SK-N-SH (cell line): ENCODE data around the gene N4BP3. TPM values are rescaled to one million over a fixed set of nuclear protein-coding genes. Genes with fewer than 3 reads are reported as not detected.

Experiments used
- CTCF ChIA-PET: fragments of 300-600, 350-600 bp; formaldehyde crosslinking; extraction: SDS; loops from one replicate; lab custom pipeline; 2021; lab: Yijun Ruan, JAX
- POLR2A ChIA-PET: fragments of 350-600 bp; sonication (Branson Sonifier 250); formaldehyde crosslinking; extraction: SDS; loops from one replicate; lab custom pipeline; 2020; ENCODE audit warnings: antibody characterized with exemption, inconsistent platforms; lab: Yijun Ruan, JAX
- DNase-seq: peaks from one replicate; pipeline ENCODE4 v3.0.0; 2012
- H2AFZ ChIP-seq: fragments of 200-600 bp; sonication (generic); 2 replicates; pipeline ENCODE4 v1.8.1; 2016; ENCODE audit warnings: antibody characterized with exemption, mild to moderate bottlenecking, low read depth
- H3F3A ChIP-seq: fragments of 200-600 bp; sonication (generic); replicated peaks from 2 replicates; pipeline ENCODE3; 2016; ENCODE audit warnings: antibody characterized with exemption, mild to moderate bottlenecking; ENCODE audit not compliant: insufficient read depth
- H3K27ac ChIP-seq, 2 experiments: fragments of 200-500 bp in 1 of 2; fragments of 200-600 bp in 1 of 2; sonication (Bioruptor generic) in 1 of 2; sonication (generic), shearing (Covaris generic) in 1 of 2; 2 replicates each; pipeline versions ENCODE4 v1.5.1 to v1.6.1; 2014 to 2016; ENCODE audit warnings: low read depth in 2 of 2, inconsistent platforms in 1 of 2, low read length in 1 of 2, mild to moderate bottlenecking in 1 of 2, mixed read lengths in 1 of 2
- H3K27me3 ChIP-seq: fragments of 200-600 bp; sonication (generic), shearing (Covaris generic); 2 replicates; pipeline ENCODE4 v1.6.1; 2016; ENCODE audit warnings: mixed run types; ENCODE audit not compliant: insufficient read depth
- H3K36me3 ChIP-seq, 2 experiments: fragments of 200-500 bp in 1 of 2; fragments of 200-600 bp in 1 of 2; sonication (Bioruptor generic) in 1 of 2; sonication (generic) in 1 of 2; replicated peaks in 1 of 2; 2 replicates each; pipeline versions ENCODE3 to v1.5.1; 2014 to 2016; ENCODE audit warnings: low read length in 1 of 2, mild to moderate bottlenecking in 1 of 2; ENCODE audit not compliant: insufficient read depth in 2 of 2, control insufficient read depth in 1 of 2
- H3K4me1 ChIP-seq, 2 experiments: fragments of 200-500 bp in 1 of 2; fragments of 200-600 bp in 1 of 2; sonication (Bioruptor generic) in 1 of 2; sonication (generic), shearing (Covaris generic) in 1 of 2; 2 replicates each; pipeline versions ENCODE4 v1.5.1 to v1.6.1; 2014 to 2016; ENCODE audit warnings: low read depth in 1 of 2, low read length in 1 of 2, mixed run types in 1 of 2; ENCODE audit not compliant: insufficient read depth in 2 of 2, control insufficient read depth in 1 of 2
- H3K4me2 ChIP-seq: fragments of 200-600 bp; sonication (generic), shearing (Covaris generic); 2 replicates; pipeline ENCODE4 v1.6.1; 2017; ENCODE audit warnings: mixed run types
- H3K4me3 ChIP-seq, 2 experiments: fragments of 200-500 bp in 1 of 2; fragments of 200-600 bp in 1 of 2; sonication (Bioruptor generic) in 1 of 2; sonication (generic), shearing (Covaris generic) in 1 of 2; 2 replicates each; pipeline versions ENCODE4 v1.5.1 to v1.8.1; 2014 to 2016; ENCODE audit warnings: low read depth in 2 of 2, inconsistent platforms in 1 of 2, low read length in 1 of 2, mild to moderate bottlenecking in 1 of 2, mixed read lengths in 1 of 2, moderate library complexity in 1 of 2
- H3K79me2 ChIP-seq: fragments of 200-600 bp; sonication (generic); 2 replicates; pipeline ENCODE4 v1.8.1; 2017; ENCODE audit warnings: mild to moderate bottlenecking; ENCODE audit not compliant: insufficient read depth
- H3K9ac ChIP-seq: fragments of 200-600 bp; sonication (generic); 2 replicates; pipeline ENCODE4 v1.6.1; 2017; ENCODE audit warnings: mixed run types
- H3K9me2 ChIP-seq: fragments of 200-600 bp; sonication (generic); 2 replicates; pipeline ENCODE4 v1.6.1; 2017; ENCODE audit warnings: mixed run types
- H3K9me3 ChIP-seq: fragments of 200-600 bp; sonication (generic); 2 replicates; pipeline ENCODE4 v1.6.1; 2017; ENCODE audit warnings: mixed run types, mild to moderate bottlenecking, moderate library complexity
- H4K20me1 ChIP-seq: fragments of 200-600 bp; sonication (generic); 2 replicates; pipeline ENCODE4 v1.6.1; 2017; ENCODE audit warnings: mild to moderate bottlenecking, mixed run types; ENCODE audit not compliant: insufficient read depth
- ELF1 ChIP-seq: IDR thresholded peaks from 2 replicates; pipeline ENCODE4 v1.4.0; 2012
- EP300 ChIP-seq, 2 experiments: IDR thresholded peaks; 2 replicates each; pipeline versions ENCODE4 v1.4.0 to v1.6.1; 2012; ENCODE audit warnings: borderline replicate concordance in 1 of 2, low read depth in 1 of 2, low read length in 1 of 2
- FOSL2 ChIP-seq: IDR thresholded peaks from 2 replicates; pipeline ENCODE4 v1.4.0; 2012; ENCODE audit warnings: low read depth, mild to moderate bottlenecking, moderate library complexity, borderline replicate concordance
- MXI1 ChIP-seq: IDR thresholded peaks from 2 replicates; pipeline ENCODE4 v1.6.1; 2012; ENCODE audit warnings: mild to moderate bottlenecking, low read depth, low read length, improper control_type of control experiment
- NFIC ChIP-seq: IDR thresholded peaks from 2 replicates; pipeline ENCODE4 v1.4.0; 2012; ENCODE audit warnings: borderline replicate concordance
- PBX3 ChIP-seq: IDR thresholded peaks from 2 replicates; pipeline ENCODE4; 2012
- POLR2AphosphoS5 ChIP-seq: IDR thresholded peaks from 2 replicates; pipeline ENCODE4 v1.6.1; 2012; ENCODE audit warnings: low read depth, low read length
- RCOR1 ChIP-seq: fragments of 150-350 bp; IDR thresholded peaks from 2 replicates; pipeline ENCODE4 v1.6.1; 2017; ENCODE audit warnings: antibody characterized with exemption, low read length
- RFX5 ChIP-seq: IDR thresholded peaks from 2 replicates; pipeline ENCODE4 v1.6.1; 2012; ENCODE audit warnings: mild to moderate bottlenecking, improper control_type of control experiment, low read length
- RXRA ChIP-seq: IDR thresholded peaks from 2 replicates; pipeline ENCODE4 v1.4.0; 2012; ENCODE audit warnings: low read depth, mild to moderate bottlenecking, borderline replicate concordance
- SMC3 ChIP-seq: IDR thresholded peaks from 2 replicates; pipeline ENCODE4 v1.6.1; 2012; ENCODE audit warnings: low read depth, low read length, improper control_type of control experiment
- TAF1 ChIP-seq: IDR thresholded peaks from 2 replicates; pipeline ENCODE4 v1.6.1; 2012; ENCODE audit warnings: low read depth, mild to moderate bottlenecking, low read length, moderate library complexity, borderline replicate concordance
- TCF12 ChIP-seq: IDR thresholded peaks from 2 replicates; pipeline ENCODE4 v1.4.0; 2012
- YY1 ChIP-seq: IDR thresholded peaks from 2 replicates; pipeline ENCODE4 v1.4.0; 2012; ENCODE audit warnings: low read depth, mild to moderate bottlenecking
- WGBS: methylation state at CpG from one replicate; pipeline ENCODE4 v1.1.6; 2017; ENCODE audit warnings: low lambda C conversion rate; 5-methylcytosine and 5-hydroxymethylcytosine counted together
- polyA plus RNA-seq, 3 experiments: library from polyadenylated mRNA; depleted of rRNA; stranded (reverse); fragments of >200 nt; gene quantifications; 2 replicates each; pipeline ENCODE4 v1.2.3, GENCODE V29; 2012

N4BP3 gene
- polyA plus RNA-seq, 1 of the 3 experiments (the other 2 are of a cell fraction) = 0.28 TPM

- no peak overlapping the region for H3K9ac ChIP-seq
- H3K4me1 ChIP-seq = peaks cover 0 to 22% of the 10 kb centered on the region in 2 experiments; a peak in 3 of 4 replicates
- no peaks in the 10 kb centered on the region; the same call in 1 of the 2 replicates for H4K20me1 ChIP-seq
- H3K79me2 ChIP-seq = peaks cover 21% of the 10 kb centered on the region
- TF ChIP-seq YY1 = no peak
- TF ChIP-seq POLR2AphosphoS5 = 0 out of 2 replicates have a peak, but pooled peaks have one; percentile 50
- H3K4me2 ChIP-seq = no peak overlapping the region
- ChIA-PET CTCF (interaction anchor here (1.2 to 18.9 kb wide), 3 partner anchors 10 to 75 kb away, joined by 3 to 319 read pairs (median 3); no protein-coding TSS in a partner anchor), POLR2A (no interaction called here)
- no peaks in the 10 kb centered on the region for H3K9me3 ChIP-seq
- no peaks in the 10 kb centered on the region for H3K27me3 ChIP-seq
- WGBS = 91% methylated on average over 10 of the region's 11 CpGs
- peaks cover 7% of the 10 kb centered on the region for H3F3A ChIP-seq
- no peak overlapping the region for H3K4me3 ChIP-seq
- H3K9me2 ChIP-seq = no peaks in the 10 kb centered on the region
- DNase-seq = no peak
- peak overlapping the region in 1 of 2 experiments; percentile 13; a peak in 1 of 4 replicates for H3K27ac ChIP-seq
- H2AFZ ChIP-seq = no peak overlapping the region
- H3K36me3 ChIP-seq = peaks cover 24 to 57% of the 10 kb centered on the region in 2 experiments
Measured at GRCh38 chr5:178150977-178151734, 37.8 kb downstream of the N4BP3 start.

- Histone ChIP-seq H3K9me3 (no peaks in the 10 kb centered on the region), H3K4me3 (peak overlapping the region; percentile 81 to 90)
- no peak for DNase-seq
Measured at GRCh38 chr5:178152491-178153444, 39.4 kb downstream of the N4BP3 start.

More at GRCh38 chr5:178152491-178153444, 39.4 kb downstream of the N4BP3 start:
- Histone ChIP-seq H3K4me2 (peak overlapping the region; percentile 97), H3K4me1 (peaks cover 0 to 22% of the 10 kb centered on the region in 2 experiments; a peak in 3 of 4 replicates), H3K27ac (peak overlapping the region; percentile 36 to 64; a peak in 3 of 4 replicates), H4K20me1 (no peaks in the 10 kb centered on the region), H3K79me2 (peaks cover 21% of the 10 kb centered on the region), H3K27me3 (no peaks in the 10 kb centered on the region), H2AFZ (peak overlapping the region; percentile 67), H3K9ac (peak overlapping the region; percentile 82), H3K36me3 (peaks cover 18 to 41% of the 10 kb centered on the region in 2 experiments), H3F3A (peaks cover 7% of the 10 kb centered on the region), H3K9me2 (no peaks in the 10 kb centered on the region)
- TF ChIP-seq TAF1 (no peak), MXI1 (no peak), TCF12 (no peak), NFIC (no peak), RFX5 (no peak), PBX3 (no peak), SMC3 (no peak), RCOR1 (no peak), FOSL2 (no peak), RXRA (no peak), ELF1 (no peak), EP300 (IDR thresholded peaks at IDR 0.05; ENCODE audit: borderline replicate concordance in 1 of 2, low read depth in 1 of 2, low read length in 1 of 2) (no peak)
- ChIA-PET CTCF (interaction anchor here (0.8 to 18.9 kb wide), 6 partner anchors 9 to 437 kb away, joined by 3 to 319 read pairs (median 3); partner anchors contain the start of gene COL23A1), POLR2A (interaction anchor here (0.5 to 1.9 kb wide), 7 partner anchors 10 to 79 kb away, joined by 3 to 12 read pairs (median 3); partner anchors contain the start of genes HNRNPAB and PHYKPL)
- WGBS = 34% methylated on average over 31 of the region's 31 CpGs
